Measurements from ENCODE around the gene ADAT2.

GRCh38 chr6:143405373-143406154 is 44.9 kb downstream of the ADAT2 start:
- TF ChIP-seq CTCF (IDR thresholded peaks at IDR 0.05; ENCODE audit: insufficient read depth, low read depth, low read length) (no peak), EZH2 (IDR thresholded peaks at IDR 0.05; ENCODE audit: insufficient read depth, low read length) (no peak)

All from astrocyte (in vitro differentiated cells and primary cell).